Fibroblast of villous mesenchyme (primary cell): Measurements from ENCODE around the gene MRGPRX2. TPM values are rescaled to one million over a fixed set of nuclear protein-coding genes. Genes with fewer than 3 reads are reported as not detected.

Experiments
- DNase-seq: peaks from one replicate; pipeline ENCODE4 v3.0.0-alpha.2; 2010; ENCODE audit warnings: low read depth
- H3K4me3 ChIP-seq: 2 replicates; pipeline ENCODE4 v1.5.1; 2011; ENCODE audit warnings: low read depth, mild to moderate bottlenecking, low read length
- total RNA-seq: library from RNA; depleted of rRNA; stranded (reverse); fragments of >200 nt; gene quantifications from 2 replicates; pipeline ENCODE4 v1.2.3, GENCODE V29; 2012
- TF ChIP-seq, protein P1 (sequence below): IDR thresholded peaks from 2 replicates; pipeline ENCODE4 v1.5.1; 2012; ENCODE audit warnings: low read depth, mild to moderate bottlenecking, low read length; ENCODE audit not compliant: insufficient read depth

MRGPRX2 gene
- total RNA-seq, 1 donor = not detected

DNA sequence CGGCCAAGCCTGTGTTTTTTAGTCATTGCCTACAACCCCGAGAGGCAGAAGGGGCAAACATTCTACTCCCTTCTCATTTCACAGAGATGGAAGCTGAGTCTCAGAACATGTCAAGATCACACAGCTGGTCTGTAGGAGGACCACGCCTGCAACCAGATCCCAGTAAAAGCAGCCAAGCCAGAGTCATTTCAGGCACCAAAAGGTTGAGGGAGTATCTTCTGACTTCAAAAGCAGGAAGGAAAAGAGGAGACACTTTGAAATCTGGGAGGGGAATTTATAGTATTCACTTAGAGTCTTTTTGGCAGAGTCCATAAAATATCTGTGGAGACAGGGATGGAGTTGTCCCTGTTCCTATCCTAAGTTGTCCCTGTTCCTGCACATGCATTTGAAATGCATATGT is 38.6 kb upstream of the MRGPRX2 start:
- TF ChIP-seq, protein P1, sequence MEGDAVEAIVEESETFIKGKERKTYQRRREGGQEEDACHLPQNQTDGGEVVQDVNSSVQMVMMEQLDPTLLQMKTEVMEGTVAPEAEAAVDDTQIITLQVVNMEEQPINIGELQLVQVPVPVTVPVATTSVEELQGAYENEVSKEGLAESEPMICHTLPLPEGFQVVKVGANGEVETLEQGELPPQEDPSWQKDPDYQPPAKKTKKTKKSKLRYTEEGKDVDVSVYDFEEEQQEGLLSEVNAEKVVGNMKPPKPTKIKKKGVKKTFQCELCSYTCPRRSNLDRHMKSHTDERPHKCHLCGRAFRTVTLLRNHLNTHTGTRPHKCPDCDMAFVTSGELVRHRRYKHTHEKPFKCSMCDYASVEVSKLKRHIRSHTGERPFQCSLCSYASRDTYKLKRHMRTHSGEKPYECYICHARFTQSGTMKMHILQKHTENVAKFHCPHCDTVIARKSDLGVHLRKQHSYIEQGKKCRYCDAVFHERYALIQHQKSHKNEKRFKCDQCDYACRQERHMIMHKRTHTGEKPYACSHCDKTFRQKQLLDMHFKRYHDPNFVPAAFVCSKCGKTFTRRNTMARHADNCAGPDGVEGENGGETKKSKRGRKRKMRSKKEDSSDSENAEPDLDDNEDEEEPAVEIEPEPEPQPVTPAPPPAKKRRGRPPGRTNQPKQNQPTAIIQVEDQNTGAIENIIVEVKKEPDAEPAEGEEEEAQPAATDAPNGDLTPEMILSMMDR = no peak
- DNase-seq = no peak
- H3K4me3 ChIP-seq = no peak overlapping the region

DNA sequence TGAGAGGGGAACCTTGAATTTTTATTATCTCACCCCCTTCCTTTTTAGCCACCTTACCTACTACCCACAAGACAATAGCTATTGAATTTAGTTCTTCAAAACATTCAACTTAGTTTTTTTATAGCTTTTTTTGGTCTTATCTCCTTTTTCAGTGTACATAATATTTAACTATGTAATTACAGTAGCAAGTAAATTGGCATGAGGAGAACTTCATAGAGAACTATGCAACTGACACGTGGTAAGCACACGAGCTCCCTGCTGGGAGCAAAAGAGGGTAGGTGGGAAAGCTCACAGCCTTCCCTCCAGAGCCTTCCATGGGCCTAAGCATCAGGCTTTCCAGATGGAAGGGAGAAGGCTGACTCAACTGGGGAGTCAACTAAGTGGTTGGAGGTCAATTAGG is 34.3 kb upstream of the MRGPRX2 start:
- no peak for DNase-seq
- TF ChIP-seq, protein P1 = no peak
- H3K4me3 ChIP-seq = no peak overlapping the region

DNA sequence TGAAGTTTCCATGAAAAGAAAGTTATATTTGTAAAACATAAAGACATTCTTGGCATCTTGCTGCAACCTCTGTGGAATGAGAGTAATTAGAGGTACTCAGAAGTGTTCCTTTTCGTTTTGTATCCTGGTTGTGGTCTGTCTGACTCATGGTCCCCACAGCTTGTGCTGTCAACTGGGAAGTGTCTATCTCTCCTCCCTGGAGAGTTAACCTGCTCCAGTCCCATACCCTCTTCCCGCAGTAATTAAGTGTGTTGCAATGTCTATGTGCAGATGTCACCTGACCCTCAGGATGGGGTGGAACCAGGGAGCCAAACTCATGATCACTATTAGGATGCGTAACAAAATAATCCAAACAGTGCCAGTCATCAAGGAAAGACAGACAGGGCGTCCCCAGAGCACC is 33.5 kb upstream of the MRGPRX2 start:
- H3K4me3 ChIP-seq = no peak overlapping the region
- peak; percentile 21 for DNase-seq
- TF ChIP-seq, protein P1 = no peak

DNA sequence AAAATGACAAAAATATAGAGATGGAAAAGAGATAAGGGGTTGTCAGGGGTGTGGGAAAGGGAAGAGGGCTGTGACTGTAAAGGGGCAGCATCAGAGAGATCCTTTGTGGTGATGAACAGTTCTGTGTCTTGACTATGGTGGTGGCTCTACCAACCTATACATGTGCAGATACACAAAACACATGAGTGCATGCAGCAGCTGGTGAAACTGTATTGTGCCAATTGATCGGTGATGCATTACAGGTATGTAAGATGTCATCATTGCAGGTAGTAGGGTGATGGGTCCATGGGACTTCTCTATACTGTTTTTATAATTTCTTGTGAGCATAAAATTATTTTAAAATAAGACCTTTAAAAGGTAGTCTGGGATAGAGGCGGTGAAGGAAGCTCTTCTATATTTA is 32.3 kb upstream of the MRGPRX2 start:
- H3K4me3 ChIP-seq = no peak overlapping the region
- no peak for DNase-seq
- TF ChIP-seq, protein P1 = no peak

DNA sequence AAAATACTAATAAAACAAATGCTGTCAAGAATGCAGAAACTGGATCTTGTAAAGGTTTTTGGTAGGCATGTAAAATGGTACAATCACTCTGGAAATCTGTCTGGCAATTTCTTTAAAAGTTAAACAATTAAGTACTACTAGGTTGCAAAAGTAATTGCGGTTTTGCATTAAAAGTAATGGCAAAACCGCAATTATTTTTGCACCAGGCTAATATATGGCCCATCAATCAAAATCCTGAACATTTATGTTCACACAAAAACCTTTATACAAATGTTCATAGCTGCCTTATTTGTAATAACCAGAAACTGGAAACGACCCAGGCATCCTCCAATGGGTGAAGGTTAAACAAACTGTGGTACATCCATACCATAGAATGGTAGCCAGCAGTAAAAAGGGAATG is 31.8 kb upstream of the MRGPRX2 start:
- TF ChIP-seq, protein P1 = no peak
- H3K4me3 ChIP-seq = no peak overlapping the region
- no peak for DNase-seq

DNA sequence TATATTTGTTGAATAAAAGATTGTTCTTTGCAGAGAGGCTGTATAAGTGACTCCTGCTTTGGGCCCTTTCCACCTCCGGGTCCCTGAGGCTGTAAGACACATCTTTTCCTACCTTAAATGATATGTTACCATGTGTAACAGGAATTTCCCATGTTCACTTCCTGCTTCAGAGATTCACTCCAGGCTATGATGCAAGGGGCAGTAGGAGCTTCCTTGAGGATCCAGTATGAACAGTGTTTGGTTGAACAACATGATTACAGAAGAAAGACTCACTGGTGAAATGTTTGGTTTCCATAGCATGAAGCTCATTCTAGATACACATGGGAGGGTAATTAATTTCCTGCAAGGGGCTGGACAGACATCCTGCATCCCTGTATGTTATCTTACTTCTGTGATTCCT is 30.8 kb upstream of the MRGPRX2 start:
- DNase-seq = no peak
- no peak overlapping the region for H3K4me3 ChIP-seq
- TF ChIP-seq, protein P1 = no peak

DNA sequence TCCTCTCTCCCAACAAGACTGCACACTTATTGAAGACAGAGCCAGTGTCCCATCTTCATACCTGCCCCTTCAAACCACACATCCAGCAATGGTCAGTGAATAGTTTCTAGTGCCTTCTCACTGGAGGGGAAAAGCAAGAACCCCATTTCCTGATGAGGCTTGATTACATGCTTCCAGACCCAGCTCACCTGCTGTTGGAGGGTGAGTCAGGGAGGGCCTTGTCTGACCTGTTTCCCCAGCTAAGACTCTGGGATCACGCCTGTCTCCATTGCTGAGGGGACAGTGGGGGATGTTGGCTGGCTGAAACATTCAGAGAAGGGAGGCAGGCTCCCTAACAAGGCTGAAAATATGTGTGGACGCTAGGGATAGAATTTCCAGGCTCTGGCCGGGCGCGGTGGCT is 28.9 kb upstream of the MRGPRX2 start:
- DNase-seq = no peak
- no peak overlapping the region for H3K4me3 ChIP-seq
- TF ChIP-seq, protein P1 = no peak
